ENCODE results near the gene NR6A1. TPM values are rescaled to one million over a fixed set of nuclear protein-coding genes. Genes with fewer than 3 reads are reported as not detected.

The NR6A1 gene
- total and polyA plus RNA-seq, 2 of the 13 experiments (the other 11 are each of a cell fraction or from before 2014, with no cell fraction given) = 28.1 to 31.5 TPM

DNA sequence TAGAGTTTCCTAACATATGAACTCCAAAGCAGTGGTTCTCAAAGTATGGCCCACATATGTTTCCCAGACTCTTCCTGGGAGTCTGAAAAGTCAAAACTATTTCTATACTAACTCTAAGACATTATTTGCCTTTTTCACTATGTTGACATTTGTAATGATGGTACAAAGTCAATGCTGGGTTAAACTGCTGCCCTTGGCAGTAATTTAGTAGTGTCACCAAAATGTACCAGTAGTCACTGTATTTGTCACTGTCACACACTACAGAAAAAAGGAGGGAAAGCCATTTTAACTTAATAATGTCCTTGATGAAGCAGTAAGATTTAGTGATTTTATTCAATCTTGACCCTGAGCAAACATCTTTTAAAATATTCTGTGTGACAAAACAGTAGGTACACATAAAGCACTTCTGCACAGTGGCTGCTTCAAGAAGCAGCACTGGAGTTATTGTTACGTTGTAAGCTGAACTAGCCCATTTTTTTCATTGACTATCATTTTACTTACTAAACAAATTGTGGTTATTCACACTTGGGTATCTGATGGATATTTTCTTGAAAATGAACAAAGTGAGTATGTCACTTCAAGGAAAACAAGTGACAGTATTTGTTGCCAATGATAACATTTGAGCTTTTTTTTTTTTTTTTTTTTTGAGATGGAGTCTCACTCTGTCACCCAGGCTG, 90.3 kb downstream of the NR6A1 start:
- H3K36me3 ChIP-seq (replicated peaks in 1 of 2; ENCODE audit: control insufficient read depth in 1 of 2, insufficient read depth in 2 of 2, low read length in 2 of 2) = peaks cover 3 to 7% of the 10 kb centered on the region in 2 experiments; a peak in 2 of 5 replicates
- FAIRE-seq (no peak), DNase-seq (ENCODE audit: low spot score) (peak; percentile 40), ATAC-seq (peak; percentile 83)
- no peaks in the 10 kb centered on the region for H3K9me3 ChIP-seq (ENCODE audit: low read length)
- H3K4me1 ChIP-seq (ENCODE audit: insufficient read depth, low read length) = peaks cover 37% of the 10 kb centered on the region
- in situ Hi-C loops (cut with HindIII; ENCODE audit: extremely low pct_ligation_motif_present, low pct_unique_long_range_greater_than_20kb) (no loop called here), intact Hi-C loops (cut with micrococcal nuclease; ENCODE audit: unreplicated experiment) (loop anchor here (2.0 kb wide), 1 partner anchor 22 kb away; no protein-coding TSS in a partner anchor)
- H2AFZ ChIP-seq (ENCODE audit: low read length) = no peak overlapping the region
- no peaks in the 10 kb centered on the region for H4K20me1 ChIP-seq (ENCODE audit: insufficient read depth, low read length)
- no TSS peak for BruUV-seq (replicated peaks)
- no peaks in the 10 kb centered on the region for H3K27me3 ChIP-seq (ENCODE audit: control insufficient read depth in 1 of 2, insufficient read depth in 2 of 2, low read length in 2 of 2)
- H3K27ac ChIP-seq (ENCODE audit: extremely low read length, insufficient read depth, low read length) = peak overlapping the region; percentile 70
- WGBS (ENCODE audit: low lambda C conversion rate) = 61% methylated on average over 1 of the region's 1 CpG
- H3K4me3 ChIP-seq (replicated peaks in 1 of 3; ENCODE audit: insufficient read depth in 1 of 3, low read depth in 2 of 3, low read length in 3 of 3) = no peak overlapping the region; a peak in 1 of 6 replicates
- ChIA-PET CTCF (ENCODE audit: low intra/inter-chr PET ratio, low total read pairs) (no interaction called here), POLR2A (interaction anchor here (1.0 kb wide), 2 partner anchors 15 to 16 kb away, joined by 3 read pairs; no protein-coding TSS in a partner anchor)
- H3K4me2 ChIP-seq (ENCODE audit: low read depth, low read length) = peak overlapping the region; percentile 16
- peak overlapping the region; percentile 19; the same call in 1 of the 2 replicates for H3K9ac ChIP-seq (ENCODE audit: insufficient read depth, low read depth, low read length)
- peaks cover 6% of the 10 kb centered on the region for H3K79me2 ChIP-seq (ENCODE audit: insufficient read depth, low read length)
- TF ChIP-seq SOX13 (IDR thresholded peaks at IDR 0.05) (no peak), SOX13 (CRISPR knock-in tag; conservative IDR thresholded peaks at IDR 0.05 in 1 of 2, IDR thresholded peaks at IDR 0.05 in 1 of 2) (peak in 1 of 2 experiments; percentile 11; a peak in 1 of 4 replicates), SMAD1 (CRISPR knock-in tag; IDR thresholded peaks at IDR 0.05; ENCODE audit: borderline replicate concordance, low read depth) (no peak), LCORL (IDR thresholded peaks at IDR 0.05) (no peak), LCORL (CRISPR knock-in tag; IDR thresholded peaks at IDR 0.05) (0 out of 2 replicates have a peak, but pooled peaks have one; percentile 24), MIXL1 (CRISPR knock-in tag; IDR thresholded peaks at IDR 0.05) (peak; percentile 46; the same call in 1 of the 2 replicates), PPARG (CRISPR knock-in tag; conservative IDR thresholded peaks at IDR 0.05) (0 out of 2 replicates have a peak, but pooled peaks have one; percentile 42), CEBPG (CRISPR knock-in tag; IDR thresholded peaks at IDR 0.05) (peak; percentile 2; the same call in 1 of the 2 replicates), GATAD2A (CRISPR knock-in tag; IDR thresholded peaks at IDR 0.05) (peak; percentile 34; the same call in 1 of the 2 replicates), MAFF (IDR thresholded peaks at IDR 0.05; ENCODE audit: low read depth, low read length) (peak; percentile 64)
- TF ChIP-seq, protein P1, sequence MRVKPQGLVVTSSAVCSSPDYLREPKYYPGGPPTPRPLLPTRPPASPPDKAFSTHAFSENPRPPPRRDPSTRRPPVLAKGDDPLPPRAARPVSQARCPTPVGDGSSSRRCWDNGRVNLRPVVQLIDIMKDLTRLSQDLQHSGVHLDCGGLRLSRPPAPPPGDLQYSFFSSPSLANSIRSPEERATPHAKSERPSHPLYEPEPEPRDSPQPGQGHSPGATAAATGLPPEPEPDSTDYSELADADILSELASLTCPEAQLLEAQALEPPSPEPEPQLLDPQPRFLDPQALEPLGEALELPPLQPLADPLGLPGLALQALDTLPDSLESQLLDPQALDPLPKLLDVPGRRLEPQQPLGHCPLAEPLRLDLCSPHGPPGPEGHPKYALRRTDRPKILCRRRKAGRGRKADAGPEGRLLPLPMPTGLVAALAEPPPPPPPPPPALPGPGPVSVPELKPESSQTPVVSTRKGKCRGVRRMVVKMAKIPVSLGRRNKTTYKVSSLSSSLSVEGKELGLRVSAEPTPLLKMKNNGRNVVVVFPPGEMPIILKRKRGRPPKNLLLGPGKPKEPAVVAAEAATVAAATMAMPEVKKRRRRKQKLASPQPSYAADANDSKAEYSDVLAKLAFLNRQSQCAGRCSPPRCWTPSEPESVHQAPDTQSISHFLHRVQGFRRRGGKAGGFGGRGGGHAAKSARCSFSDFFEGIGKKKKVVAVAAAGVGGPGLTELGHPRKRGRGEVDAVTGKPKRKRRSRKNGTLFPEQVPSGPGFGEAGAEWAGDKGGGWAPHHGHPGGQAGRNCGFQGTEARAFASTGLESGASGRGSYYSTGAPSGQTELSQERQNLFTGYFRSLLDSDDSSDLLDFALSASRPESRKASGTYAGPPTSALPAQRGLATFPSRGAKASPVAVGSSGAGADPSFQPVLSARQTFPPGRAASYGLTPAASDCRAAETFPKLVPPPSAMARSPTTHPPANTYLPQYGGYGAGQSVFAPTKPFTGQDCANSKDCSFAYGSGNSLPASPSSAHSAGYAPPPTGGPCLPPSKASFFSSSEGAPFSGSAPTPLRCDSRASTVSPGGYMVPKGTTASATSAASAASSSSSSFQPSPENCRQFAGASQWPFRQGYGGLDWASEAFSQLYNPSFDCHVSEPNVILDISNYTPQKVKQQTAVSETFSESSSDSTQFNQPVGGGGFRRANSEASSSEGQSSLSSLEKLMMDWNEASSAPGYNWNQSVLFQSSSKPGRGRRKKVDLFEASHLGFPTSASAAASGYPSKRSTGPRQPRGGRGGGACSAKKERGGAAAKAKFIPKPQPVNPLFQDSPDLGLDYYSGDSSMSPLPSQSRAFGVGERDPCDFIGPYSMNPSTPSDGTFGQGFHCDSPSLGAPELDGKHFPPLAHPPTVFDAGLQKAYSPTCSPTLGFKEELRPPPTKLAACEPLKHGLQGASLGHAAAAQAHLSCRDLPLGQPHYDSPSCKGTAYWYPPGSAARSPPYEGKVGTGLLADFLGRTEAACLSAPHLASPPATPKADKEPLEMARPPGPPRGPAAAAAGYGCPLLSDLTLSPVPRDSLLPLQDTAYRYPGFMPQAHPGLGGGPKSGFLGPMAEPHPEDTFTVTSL (CRISPR knock-in tag; IDR thresholded peaks at IDR 0.05; ENCODE audit: borderline replicate concordance) = 0 out of 2 replicates have a peak, but pooled peaks have one; percentile 16
- TF ChIP-seq, protein P2, sequence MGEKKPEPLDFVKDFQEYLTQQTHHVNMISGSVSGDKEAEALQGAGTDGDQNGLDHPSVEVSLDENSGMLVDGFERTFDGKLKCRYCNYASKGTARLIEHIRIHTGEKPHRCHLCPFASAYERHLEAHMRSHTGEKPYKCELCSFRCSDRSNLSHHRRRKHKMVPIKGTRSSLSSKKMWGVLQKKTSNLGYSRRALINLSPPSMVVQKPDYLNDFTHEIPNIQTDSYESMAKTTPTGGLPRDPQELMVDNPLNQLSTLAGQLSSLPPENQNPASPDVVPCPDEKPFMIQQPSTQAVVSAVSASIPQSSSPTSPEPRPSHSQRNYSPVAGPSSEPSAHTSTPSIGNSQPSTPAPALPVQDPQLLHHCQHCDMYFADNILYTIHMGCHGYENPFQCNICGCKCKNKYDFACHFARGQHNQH (CRISPR knock-in tag; IDR thresholded peaks at IDR 0.05) = no peak
- TF ChIP-seq, protein P3, sequence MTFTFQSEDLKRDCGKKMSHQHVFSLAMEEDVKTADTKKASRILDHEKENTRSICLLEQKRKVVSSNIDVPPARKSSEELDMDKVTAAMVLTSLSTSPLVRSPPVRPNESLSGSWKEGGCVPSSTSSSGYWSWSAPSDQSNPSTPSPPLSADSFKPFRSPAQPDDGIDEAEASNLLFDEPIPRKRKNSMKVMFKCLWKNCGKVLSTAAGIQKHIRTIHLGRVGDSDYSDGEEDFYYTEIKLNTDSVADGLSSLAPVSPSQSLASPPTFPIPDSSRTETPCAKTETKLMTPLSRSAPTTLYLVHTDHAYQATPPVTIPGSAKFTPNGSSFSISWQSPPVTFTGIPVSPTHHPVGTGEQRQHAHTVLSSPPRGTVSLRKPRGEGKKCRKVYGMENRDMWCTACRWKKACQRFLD (CRISPR knock-in tag; IDR thresholded peaks at IDR 0.05; ENCODE audit: borderline replicate concordance) = no peak
- TF ChIP-seq, protein P4, sequence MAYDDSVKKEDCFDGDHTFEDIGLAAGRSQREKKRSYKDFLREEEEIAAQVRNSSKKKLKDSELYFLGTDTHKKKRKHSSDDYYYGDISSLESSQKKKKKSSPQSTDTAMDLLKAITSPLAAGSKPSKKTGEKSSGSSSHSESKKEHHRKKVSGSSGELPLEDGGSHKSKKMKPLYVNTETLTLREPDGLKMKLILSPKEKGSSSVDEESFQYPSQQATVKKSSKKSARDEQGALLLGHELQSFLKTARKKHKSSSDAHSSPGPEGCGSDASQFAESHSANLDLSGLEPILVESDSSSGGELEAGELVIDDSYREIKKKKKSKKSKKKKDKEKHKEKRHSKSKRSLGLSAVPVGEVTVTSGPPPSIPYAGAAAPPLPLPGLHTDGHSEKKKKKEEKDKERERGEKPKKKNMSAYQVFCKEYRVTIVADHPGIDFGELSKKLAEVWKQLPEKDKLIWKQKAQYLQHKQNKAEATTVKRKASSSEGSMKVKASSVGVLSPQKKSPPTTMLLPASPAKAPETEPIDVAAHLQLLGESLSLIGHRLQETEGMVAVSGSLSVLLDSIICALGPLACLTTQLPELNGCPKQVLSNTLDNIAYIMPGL (CRISPR knock-in tag; IDR thresholded peaks at IDR 0.05; ENCODE audit: borderline replicate concordance in 1 of 2, low read depth in 1 of 2) = no peak
